WERI-Rb-1 (cell line): ENCODE results near the gene DTD1.

Experiments used
- DNase-seq: peaks from one replicate; pipeline ENCODE4 v3.0.0-alpha.2; 2020
- H3K27ac ChIP-seq: fragments of 250-450 bp; sonication (Bioruptor Pico); 2 replicates; pipeline ENCODE4 v1.5.1; 2020; ENCODE audit warnings: mild to moderate bottlenecking, moderate library complexity
- H3K27me3 ChIP-seq: fragments of 250-450 bp; sonication (Bioruptor Pico); 2 replicates; pipeline ENCODE4 v1.5.1; 2021; ENCODE audit warnings: mild to moderate bottlenecking, low read depth, moderate library complexity; ENCODE audit not compliant: insufficient read depth, severe bottlenecking
- H3K36me3 ChIP-seq: fragments of 250-450 bp; sonication (Bioruptor Pico); 2 replicates; pipeline ENCODE4 v1.5.1; 2020; ENCODE audit warnings: mild to moderate bottlenecking, moderate library complexity
- H3K4me3 ChIP-seq: 2 replicates; pipeline ENCODE4 v1.5.1; 2011; ENCODE audit warnings: low read depth, mild to moderate bottlenecking, control low read depth, low read length
- H3K9me3 ChIP-seq: fragments of 250-450 bp; sonication (Bioruptor Pico); 2 replicates; pipeline ENCODE4 v1.5.1; 2021; ENCODE audit warnings: mild to moderate bottlenecking, moderate library complexity; ENCODE audit not compliant: severe bottlenecking
- TF ChIP-seq, protein P1 (sequence below): IDR thresholded peaks from 2 replicates; pipeline ENCODE4 v1.5.1; 2011; ENCODE audit warnings: low read depth, mild to moderate bottlenecking, control low read depth, inconsistent platforms, low read length

Gene DTD1

DNA sequence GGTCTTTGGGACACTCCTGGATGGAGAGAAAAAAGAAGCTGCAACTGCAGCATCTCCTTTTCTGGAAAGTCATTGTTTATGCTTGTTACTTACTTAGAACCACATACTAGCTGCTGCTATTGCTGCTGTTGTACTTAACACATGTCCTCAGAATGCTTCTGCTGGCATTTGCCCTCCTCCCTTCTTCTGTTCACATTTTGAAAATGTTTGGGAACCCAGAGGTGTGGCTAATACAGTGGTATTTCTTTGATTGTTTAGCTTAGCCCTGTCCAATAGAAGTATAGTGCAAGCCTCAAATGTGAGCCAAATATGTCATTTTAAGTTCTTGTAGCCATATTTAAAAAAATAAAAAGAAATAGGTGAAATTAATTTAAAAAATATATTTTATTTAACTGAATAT is 8.4 kb downstream of the DTD1 start:
- Histone ChIP-seq H3K9me3 (no peaks in the 10 kb centered on the region), H3K27ac (no peak overlapping the region), H3K4me3 (no peak overlapping the region), H3K36me3 (peaks cover 10% of the 10 kb centered on the region), H3K27me3 (no peaks in the 10 kb centered on the region)
- no peak for DNase-seq
- TF ChIP-seq, protein P1, sequence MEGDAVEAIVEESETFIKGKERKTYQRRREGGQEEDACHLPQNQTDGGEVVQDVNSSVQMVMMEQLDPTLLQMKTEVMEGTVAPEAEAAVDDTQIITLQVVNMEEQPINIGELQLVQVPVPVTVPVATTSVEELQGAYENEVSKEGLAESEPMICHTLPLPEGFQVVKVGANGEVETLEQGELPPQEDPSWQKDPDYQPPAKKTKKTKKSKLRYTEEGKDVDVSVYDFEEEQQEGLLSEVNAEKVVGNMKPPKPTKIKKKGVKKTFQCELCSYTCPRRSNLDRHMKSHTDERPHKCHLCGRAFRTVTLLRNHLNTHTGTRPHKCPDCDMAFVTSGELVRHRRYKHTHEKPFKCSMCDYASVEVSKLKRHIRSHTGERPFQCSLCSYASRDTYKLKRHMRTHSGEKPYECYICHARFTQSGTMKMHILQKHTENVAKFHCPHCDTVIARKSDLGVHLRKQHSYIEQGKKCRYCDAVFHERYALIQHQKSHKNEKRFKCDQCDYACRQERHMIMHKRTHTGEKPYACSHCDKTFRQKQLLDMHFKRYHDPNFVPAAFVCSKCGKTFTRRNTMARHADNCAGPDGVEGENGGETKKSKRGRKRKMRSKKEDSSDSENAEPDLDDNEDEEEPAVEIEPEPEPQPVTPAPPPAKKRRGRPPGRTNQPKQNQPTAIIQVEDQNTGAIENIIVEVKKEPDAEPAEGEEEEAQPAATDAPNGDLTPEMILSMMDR, result no peak

DNA sequence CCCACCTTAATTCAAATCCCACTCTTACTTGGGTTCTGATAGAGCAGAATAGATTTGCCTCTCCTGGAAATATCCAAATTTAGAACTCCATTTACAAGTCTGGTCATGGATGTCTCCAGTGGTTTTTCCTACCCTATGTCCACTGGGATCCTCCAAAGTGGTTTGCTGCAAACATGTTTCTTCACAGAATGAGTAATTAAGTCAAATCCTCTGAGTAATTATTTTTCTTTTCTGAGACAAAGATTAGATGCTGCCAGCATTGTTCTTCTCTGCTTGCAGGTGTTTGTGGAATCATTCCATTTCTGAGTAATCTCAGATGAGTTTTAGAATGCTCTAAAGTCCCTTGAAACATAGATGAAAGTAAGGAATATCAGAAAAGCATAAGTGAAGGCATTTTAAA is 21.9 kb downstream of the DTD1 start:
- Histone ChIP-seq H3K4me3 (no peak overlapping the region), H3K27ac (no peak overlapping the region), H3K36me3 (no peaks in the 10 kb centered on the region), H3K9me3 (no peaks in the 10 kb centered on the region), H3K27me3 (no peaks in the 10 kb centered on the region)
- DNase-seq, result no peak
- TF ChIP-seq, protein P1, result no peak

DNA sequence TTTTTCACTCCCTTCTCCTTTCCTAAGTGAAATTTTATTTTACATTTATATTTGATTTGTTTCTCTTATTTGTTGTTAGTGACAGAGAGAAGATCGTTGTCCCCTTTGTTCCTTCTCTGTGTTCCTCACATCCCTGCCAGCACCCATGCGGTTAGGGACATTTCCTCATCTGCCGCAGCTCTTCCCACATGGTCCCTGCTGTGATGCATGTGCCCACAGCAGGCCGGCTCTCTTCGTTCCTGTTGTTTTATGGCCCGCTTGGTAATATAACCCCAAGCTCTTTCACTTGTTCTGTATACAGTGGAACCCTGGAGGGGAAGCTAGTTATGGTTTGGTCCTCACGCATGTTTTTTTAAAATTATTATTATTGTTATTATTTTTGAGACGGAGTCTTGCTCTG is 23.6 kb downstream of the DTD1 start:
- H3K9me3 ChIP-seq, result no peaks in the 10 kb centered on the region

DNA sequence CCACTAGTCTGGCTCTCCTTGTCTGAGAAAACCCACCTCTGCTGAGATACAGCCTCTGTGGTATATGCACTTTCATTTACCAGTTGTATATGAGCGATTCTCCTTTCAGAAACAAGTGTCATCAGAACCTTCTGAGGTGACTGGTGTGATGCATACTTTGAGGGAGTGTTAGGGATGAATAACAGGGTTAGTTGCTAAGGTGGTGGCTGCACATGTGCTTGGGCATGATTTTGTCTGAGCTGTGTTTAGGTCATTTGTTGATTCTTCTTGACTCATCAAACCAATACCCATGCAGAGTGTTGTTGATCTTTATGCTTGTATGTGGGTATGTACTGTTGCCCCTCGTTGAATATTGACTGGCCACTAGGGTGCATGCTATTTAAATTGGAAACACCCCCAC is 25.7 kb downstream of the DTD1 start:
- Histone ChIP-seq H3K27ac (no peak overlapping the region), H3K27me3 (no peaks in the 10 kb centered on the region), H3K36me3 (no peaks in the 10 kb centered on the region), H3K4me3 (no peak overlapping the region), H3K9me3 (no peaks in the 10 kb centered on the region)
- TF ChIP-seq, protein P1, result no peak
- DNase-seq, result no peak

More for the DNA sequence above, 23.6 kb downstream of the DTD1 start:
- no peak for DNase-seq
- Histone ChIP-seq H3K27me3 (no peaks in the 10 kb centered on the region), H3K36me3 (no peaks in the 10 kb centered on the region), H3K4me3 (no peak overlapping the region), H3K27ac (no peak overlapping the region)
- TF ChIP-seq, protein P1, result no peak

DNA sequence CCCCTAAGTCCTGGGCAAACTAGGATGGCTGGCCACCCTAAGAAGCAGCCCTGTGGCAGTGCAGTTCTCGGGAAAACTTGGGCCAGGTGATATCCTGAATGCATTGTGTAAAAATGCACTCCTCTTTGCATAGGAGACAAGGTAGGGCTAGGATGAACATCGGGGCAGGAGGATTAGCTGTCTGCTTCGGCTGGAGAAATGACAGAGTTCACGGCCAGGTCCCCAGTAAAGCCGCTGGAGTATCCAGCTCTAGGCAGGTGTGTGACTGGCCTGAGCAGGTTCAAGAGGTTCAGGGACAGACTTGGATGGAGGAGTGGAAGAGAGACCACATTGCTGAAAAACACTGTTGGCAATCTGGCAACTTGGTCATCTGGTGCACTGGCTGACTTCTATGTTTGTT is 26.4 kb downstream of the DTD1 start:
- Histone ChIP-seq H3K9me3 (no peaks in the 10 kb centered on the region), H3K36me3 (no peaks in the 10 kb centered on the region), H3K4me3 (no peak overlapping the region), H3K27me3 (no peaks in the 10 kb centered on the region), H3K27ac (no peak overlapping the region)
- no peak for DNase-seq
- TF ChIP-seq, protein P1, result no peak

DNA sequence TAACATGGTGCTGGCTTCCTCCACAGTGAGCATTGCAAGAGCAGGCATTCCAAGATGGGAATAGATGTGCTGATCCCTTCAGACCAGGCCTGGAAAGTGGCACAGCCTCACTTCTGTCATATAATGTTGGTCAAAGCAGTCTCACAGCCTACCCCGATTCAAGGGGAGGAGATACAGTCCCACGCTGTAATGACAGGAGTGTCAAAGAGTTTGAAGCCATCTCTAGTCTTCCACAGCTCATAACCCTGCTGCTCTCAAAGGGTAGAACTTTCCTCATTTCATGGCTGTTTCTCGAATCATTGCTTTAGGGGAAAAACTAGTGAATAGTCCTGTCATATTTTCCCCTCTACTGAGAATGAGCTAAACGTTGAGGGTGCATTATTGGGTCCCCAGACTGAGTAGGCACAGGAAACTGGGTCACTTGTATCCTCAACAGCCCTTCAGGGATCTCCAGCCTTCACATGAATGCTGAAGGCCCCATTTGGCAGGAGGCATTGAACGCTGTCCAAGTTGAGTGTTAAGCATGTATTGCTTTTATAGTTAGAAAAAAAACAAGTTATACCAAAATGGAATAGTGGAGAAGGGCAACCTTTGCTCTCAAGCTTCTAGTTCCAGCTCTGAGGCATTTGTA is 27.3 kb downstream of the DTD1 start:
- no peaks in the 10 kb centered on the region for H3K9me3 ChIP-seq
- TF ChIP-seq, protein P1, result no peak
- H3K36me3 ChIP-seq, result no peaks in the 10 kb centered on the region
- no peak for DNase-seq
- no peaks in the 10 kb centered on the region for H3K27me3 ChIP-seq
- no peak overlapping the region for H3K27ac ChIP-seq
- no peak overlapping the region for H3K4me3 ChIP-seq
